ENCODE measurements around the gene GNAO1.
"Not testable (repeated sequence)": the region's sequence is repeated elsewhere in the genome, so short reads cannot be mapped to it uniquely, and the experiment has no call there.

GNAO1 gene

GRCh38 chr16:56364865-56365264 is 173.6 kb downstream of the GNAO1 start:
- Mint-ChIP-seq H3K9me3 (no peaks in the 10 kb centered on the region), H3K4me1 (peaks cover 2% of the 10 kb centered on the region), H3K4me3 (no peak overlapping the region), H3K27me3 (no peaks in the 10 kb centered on the region), H3K27ac (no peak overlapping the region), H3K36me3 (peaks cover 5% of the 10 kb centered on the region)

GRCh38 chr16:56365552-56365951 is 174.3 kb downstream of the GNAO1 start:
- Mint-ChIP-seq H3K4me1 (no peaks in the 10 kb centered on the region), H3K27ac (no peak overlapping the region), H3K9me3 (no peaks in the 10 kb centered on the region), H3K36me3 (peaks cover 7% of the 10 kb centered on the region), H3K27me3 (no peaks in the 10 kb centered on the region), H3K4me3 (no peak overlapping the region)

- Mint-ChIP-seq H3K4me1 (peaks cover 9% of the 10 kb centered on the region), H3K27ac (no peak overlapping the region), H3K36me3 (peaks cover 7% of the 10 kb centered on the region), H3K4me3 (no peak overlapping the region), H3K9me3 (no peaks in the 10 kb centered on the region), H3K27me3 (no peaks in the 10 kb centered on the region)
Measured at GRCh38 chr16:56366945-56367344, 175.7 kb downstream of the GNAO1 start.

- no peak overlapping the region for H3K27ac Mint-ChIP-seq
- H3K27me3 Mint-ChIP-seq = no peaks in the 10 kb centered on the region
- H3K4me1 Mint-ChIP-seq = peaks cover 18% of the 10 kb centered on the region
- no peak overlapping the region for H3K4me3 Mint-ChIP-seq
- peaks cover 6% of the 10 kb centered on the region for H3K36me3 Mint-ChIP-seq
- H3K9me3 Mint-ChIP-seq = no peaks in the 10 kb centered on the region
Measured at GRCh38 chr16:56367764-56368163, 176.5 kb downstream of the GNAO1 start.

GRCh38 chr16:56368545-56368944 is 177.3 kb downstream of the GNAO1 start:
- Mint-ChIP-seq H3K4me1 (peaks cover 24% of the 10 kb centered on the region), H3K36me3 (peaks cover 9% of the 10 kb centered on the region), H3K27ac (no peak overlapping the region), H3K27me3 (no peaks in the 10 kb centered on the region), H3K4me3 (no peak overlapping the region), H3K9me3 (no peaks in the 10 kb centered on the region)

- Mint-ChIP-seq H3K9me3 (no peaks in the 10 kb centered on the region), H3K27me3 (no peaks in the 10 kb centered on the region), H3K4me3 (no peak overlapping the region), H3K4me1 (peaks cover 24% of the 10 kb centered on the region), H3K27ac (no peak overlapping the region), H3K36me3 (peaks cover 11% of the 10 kb centered on the region)
Measured at GRCh38 chr16:56369202-56369601, 177.9 kb downstream of the GNAO1 start.

- Mint-ChIP-seq H3K4me1 (peaks cover 27% of the 10 kb centered on the region), H3K27ac (no peak overlapping the region), H3K27me3 (no peaks in the 10 kb centered on the region), H3K9me3 (no peaks in the 10 kb centered on the region), H3K36me3 (peaks cover 11% of the 10 kb centered on the region), H3K4me3 (no peak overlapping the region)
Measured at GRCh38 chr16:56370185-56370874, 179.0 kb downstream of the GNAO1 start.

GRCh38 chr16:56370875-56371659 is 179.8 kb downstream of the GNAO1 start:
- Mint-ChIP-seq H3K27ac (no peak overlapping the region), H3K9me3 (no peaks in the 10 kb centered on the region), H3K36me3 (peaks cover 11% of the 10 kb centered on the region), H3K4me1 (peaks cover 29% of the 10 kb centered on the region), H3K4me3 (no peak overlapping the region), H3K27me3 (no peaks in the 10 kb centered on the region)

- Mint-ChIP-seq H3K4me1 (peaks cover 32% of the 10 kb centered on the region), H3K4me3 (no peak overlapping the region), H3K27ac (no peak overlapping the region), H3K36me3 (peaks cover 11% of the 10 kb centered on the region), H3K27me3 (no peaks in the 10 kb centered on the region), H3K9me3 (no peaks in the 10 kb centered on the region)
Measured at GRCh38 chr16:56371660-56371937, 180.3 kb downstream of the GNAO1 start.

- Mint-ChIP-seq H3K36me3 (peaks cover 11% of the 10 kb centered on the region), H3K27ac (no peak overlapping the region), H3K27me3 (no peaks in the 10 kb centered on the region), H3K4me1 (peaks cover 32% of the 10 kb centered on the region), H3K9me3 (no peaks in the 10 kb centered on the region), H3K4me3 (no peak overlapping the region)
Measured at GRCh38 chr16:56372013-56372634, 180.8 kb downstream of the GNAO1 start.

GRCh38 chr16:56373003-56373402 is 181.7 kb downstream of the GNAO1 start:
- H3K27ac Mint-ChIP-seq = no peak overlapping the region
- peaks cover 15% of the 10 kb centered on the region for H3K36me3 Mint-ChIP-seq
- H3K9me3 Mint-ChIP-seq = no peaks in the 10 kb centered on the region

GRCh38 chr16:56375792-56376191 is 184.5 kb downstream of the GNAO1 start:
- Mint-ChIP-seq H3K27ac (peak overlapping the region; percentile 7), H3K36me3 (peaks cover 30% of the 10 kb centered on the region), H3K4me1 (peaks cover 42% of the 10 kb centered on the region)
- not testable (repeated sequence) for H3K9me3 Mint-ChIP-seq, H3K27me3 Mint-ChIP-seq, H3K4me3 Mint-ChIP-seq

More at GRCh38 chr16:56373003-56373402, 181.7 kb downstream of the GNAO1 start:
- peaks cover 34% of the 10 kb centered on the region for H3K4me1 Mint-ChIP-seq
- H3K4me3 Mint-ChIP-seq = no peak overlapping the region
- no peaks in the 10 kb centered on the region for H3K27me3 Mint-ChIP-seq

- H3K27me3 Mint-ChIP-seq, H3K27ac Mint-ChIP-seq, H3K4me3 Mint-ChIP-seq: not testable (repeated sequence)
- H3K36me3 Mint-ChIP-seq = peaks cover 55% of the 10 kb centered on the region
- H3K4me1 Mint-ChIP-seq = peaks cover 18% of the 10 kb centered on the region
- peaks cover 11% of the 10 kb centered on the region for H3K9me3 Mint-ChIP-seq
Measured at GRCh38 chr16:56379044-56379443, 187.8 kb downstream of the GNAO1 start.

GRCh38 chr16:56380778-56381485 is 189.6 kb downstream of the GNAO1 start:
- H3K27ac Mint-ChIP-seq, H3K27me3 Mint-ChIP-seq, H3K4me3 Mint-ChIP-seq: not testable (repeated sequence)
- Mint-ChIP-seq H3K4me1 (peaks cover 12% of the 10 kb centered on the region), H3K36me3 (peaks cover 64% of the 10 kb centered on the region), H3K9me3 (peaks cover 11% of the 10 kb centered on the region)

- Mint-ChIP-seq H3K4me3 (no peak overlapping the region), H3K27ac (no peak overlapping the region), H3K4me1 (peaks cover 9% of the 10 kb centered on the region), H3K9me3 (peaks cover 11% of the 10 kb centered on the region), H3K36me3 (peaks cover 65% of the 10 kb centered on the region), H3K27me3 (no peaks in the 10 kb centered on the region)
Measured at GRCh38 chr16:56382459-56382858, 191.2 kb downstream of the GNAO1 start.
